HK-2 (cell line): Measurements from ENCODE around the gene KLHL21.
"Not testable (repeated sequence)": the region's sequence is repeated elsewhere in the genome, so short reads cannot be mapped to it uniquely, and the experiment has no call there.

Experiments used
- DNase-seq: peaks from one replicate; pipeline ENCODE4 v3.0.0-alpha.2; 2018; ENCODE audit not compliant: unreplicated experiment

Gene KLHL21

DNA sequence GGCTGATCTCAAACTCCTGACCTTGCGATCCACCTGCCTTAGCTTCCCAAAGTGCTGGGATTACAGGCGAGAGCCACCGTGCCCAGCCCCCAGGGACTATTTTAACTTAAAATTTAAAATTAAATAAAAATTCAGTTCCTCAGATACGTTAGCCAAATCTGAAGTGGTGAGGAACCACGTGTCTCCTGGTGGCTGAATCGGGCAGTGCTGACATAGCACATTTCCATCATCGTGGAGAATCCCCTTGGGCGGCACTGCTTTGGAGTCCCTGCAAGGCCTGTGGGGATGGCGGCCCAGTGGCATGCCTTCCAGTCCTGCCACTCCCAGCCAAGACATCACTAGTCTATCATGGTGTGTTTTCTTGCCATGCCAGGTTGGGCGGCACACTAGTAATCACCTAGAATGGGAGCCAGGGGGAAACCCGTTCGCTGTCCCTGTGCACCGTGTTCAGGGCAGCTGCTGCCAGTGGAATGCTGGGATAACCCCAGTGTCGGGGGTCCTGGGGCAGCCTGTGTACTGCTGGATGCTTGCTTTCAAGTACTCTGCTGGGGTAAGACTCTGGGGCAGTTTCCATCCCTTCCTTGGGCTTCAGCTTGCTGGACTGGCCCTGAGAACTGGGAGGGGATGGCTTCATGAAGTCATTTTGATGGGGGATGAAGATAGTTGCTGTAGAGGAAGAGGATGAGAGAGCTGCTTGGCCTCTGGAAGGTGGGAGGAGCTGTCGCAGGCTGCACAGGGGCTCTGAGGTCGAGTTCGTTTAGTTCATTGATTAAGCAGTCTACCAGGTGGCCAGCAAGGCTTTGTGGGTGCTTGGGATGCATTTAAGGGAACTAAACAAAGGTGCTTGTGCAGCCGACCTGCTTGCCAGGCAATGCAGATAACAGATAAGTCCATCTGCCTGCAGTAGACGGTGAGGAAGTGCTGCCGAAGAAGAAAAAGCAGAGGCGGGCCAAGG lies 18.3 kb downstream of the KLHL21 start:
- DNase-seq, result no peak

DNA sequence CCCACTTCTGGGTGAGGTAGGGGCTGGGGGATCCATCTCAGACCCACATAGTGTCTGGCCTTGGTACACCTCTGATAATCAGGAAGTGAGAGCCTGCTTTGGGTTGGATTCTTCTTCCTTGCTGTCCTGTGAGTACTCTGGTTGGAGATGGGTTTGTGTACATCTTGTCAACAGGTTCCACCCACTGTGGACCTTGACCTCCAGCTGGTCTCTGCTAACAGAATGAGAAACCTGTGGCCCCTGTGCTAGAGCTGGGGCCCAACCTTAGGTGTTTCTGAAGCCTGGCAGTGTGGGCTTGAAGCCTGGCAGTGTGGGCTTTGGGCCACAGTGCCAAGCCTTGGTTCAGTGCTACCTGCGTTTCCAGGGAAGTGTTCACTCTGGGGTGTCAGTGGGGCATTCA lies 20.3 kb downstream of the KLHL21 start:
- DNase-seq, result no peak

DNA sequence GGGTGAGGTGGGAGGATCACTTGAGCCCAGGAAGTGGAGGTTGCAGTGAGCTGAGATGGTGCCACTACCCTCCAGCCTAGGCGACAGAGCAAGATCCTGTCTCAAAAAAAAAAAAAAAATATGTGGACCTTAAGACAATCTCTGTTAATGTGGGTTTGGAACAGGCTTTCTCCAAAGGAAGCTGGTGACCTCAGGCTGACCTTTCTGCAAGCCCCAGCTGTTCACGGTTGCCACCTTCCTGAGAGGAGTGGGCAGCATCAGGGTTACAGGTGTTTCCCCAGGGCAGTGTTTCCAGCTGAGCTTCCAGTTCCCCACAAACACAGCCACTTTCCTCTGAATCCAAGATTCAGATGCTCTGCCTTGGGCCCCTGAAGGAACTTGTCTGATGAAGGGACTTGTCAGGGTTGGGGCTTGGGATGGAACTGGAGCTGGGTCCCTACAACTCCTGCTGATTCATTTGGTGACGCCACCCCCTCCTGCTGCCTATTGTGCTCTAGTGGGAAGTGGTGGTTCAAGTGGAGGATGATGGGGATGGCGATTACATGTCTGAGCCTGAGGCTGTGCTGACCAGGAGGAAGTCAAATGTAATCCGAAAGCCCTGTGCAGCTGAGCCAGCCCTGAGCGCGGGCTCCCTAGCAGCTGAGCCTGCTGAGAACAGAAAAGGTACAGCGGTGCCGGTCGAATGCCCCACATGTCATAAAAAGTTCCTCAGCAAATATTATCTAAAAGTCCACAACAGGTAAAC lies 20.9 kb downstream of the KLHL21 start:
- no peak for DNase-seq

DNA sequence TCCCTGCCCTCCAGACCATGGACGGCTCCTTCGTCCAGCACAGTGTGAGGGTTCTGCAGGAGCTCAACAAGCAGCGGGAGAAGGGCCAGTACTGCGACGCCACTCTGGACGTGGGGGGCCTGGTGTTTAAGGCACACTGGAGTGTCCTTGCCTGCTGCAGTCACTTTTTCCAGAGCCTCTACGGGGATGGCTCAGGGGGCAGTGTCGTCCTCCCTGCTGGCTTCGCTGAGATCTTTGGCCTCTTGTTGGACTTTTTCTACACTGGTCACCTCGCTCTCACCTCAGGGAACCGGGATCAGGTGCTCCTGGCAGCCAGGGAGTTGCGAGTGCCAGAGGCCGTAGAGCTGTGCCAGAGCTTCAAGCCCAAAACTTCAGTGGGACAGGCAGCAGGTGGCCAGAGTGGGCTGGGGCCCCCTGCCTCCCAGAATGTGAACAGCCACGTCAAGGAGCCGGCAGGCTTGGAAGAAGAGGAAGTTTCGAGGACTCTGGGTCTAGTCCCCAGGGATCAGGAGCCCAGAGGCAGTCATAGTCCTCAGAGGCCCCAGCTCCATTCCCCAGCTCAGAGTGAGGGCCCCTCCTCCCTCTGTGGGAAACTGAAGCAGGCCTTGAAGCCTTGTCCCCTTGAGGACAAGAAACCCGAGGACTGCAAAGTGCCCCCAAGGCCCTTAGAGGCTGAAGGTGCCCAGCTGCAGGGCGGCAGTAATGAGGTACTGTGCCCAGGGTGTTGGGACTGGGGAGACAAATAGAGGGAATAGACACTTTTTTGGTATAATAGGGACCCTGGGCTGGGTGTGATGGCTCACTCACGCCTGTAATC lies 21.9 kb downstream of the KLHL21 start:
- peak; percentile 18 for DNase-seq

DNA sequence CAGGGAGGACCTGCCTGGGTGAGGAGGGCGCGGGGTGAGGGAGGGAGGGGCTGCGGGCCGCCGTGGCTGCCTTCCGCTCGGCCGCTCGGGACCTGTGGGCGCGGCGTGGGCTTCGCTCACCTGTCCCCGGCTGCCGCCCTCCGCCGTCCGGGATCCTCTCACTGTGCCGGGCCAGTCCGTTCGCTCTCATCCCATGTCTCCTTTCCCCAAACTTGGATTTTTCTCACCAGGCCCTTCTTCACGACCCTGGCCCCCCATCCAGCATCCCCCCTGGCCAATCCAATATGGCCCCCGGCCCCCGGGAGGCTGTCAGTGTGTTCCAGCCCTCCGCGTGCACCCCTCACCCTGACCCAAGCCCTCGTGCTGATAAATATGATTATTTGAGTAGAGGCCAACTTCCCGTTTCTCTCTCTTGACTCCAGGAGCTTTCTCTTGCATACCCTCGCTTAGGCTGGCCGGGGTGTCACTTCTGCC lies 22.5 kb downstream of the KLHL21 start:
- no peak for DNase-seq

DNA sequence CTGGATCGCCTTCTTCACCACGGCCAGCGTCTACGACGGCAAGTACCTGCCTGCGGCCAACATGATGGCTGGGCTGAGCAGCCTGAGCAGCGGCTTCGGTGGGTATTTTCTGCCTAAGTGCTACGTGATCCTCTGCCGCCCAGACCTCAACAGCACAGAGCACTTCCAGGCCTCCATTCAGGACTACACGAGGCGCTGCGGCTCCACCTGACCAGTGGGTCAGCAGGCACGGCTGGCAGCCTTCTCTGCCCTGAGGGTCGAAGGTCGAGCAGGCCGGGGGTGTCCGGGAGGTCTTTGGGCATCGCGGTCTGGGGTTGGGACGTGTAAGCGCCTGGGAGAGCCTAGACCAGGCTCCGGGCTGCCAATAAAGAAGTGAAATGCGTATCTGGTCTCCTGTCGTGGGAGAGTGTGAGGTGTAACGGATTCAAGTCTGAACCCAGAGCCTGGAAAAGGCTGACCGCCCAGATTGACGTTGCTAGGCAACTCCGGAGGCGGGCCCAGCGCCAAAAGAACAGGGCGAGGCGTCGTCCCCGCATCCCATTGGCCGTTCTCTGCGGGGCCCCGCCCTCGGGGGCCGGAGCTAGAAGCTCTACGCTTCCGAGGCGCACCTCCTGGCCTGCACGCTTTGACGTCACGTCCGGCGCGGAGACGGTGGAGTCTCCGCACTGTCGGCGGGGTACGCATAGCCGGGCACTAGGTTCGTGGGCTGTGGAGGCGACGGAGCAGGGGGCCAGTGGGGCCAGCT lies 23.1 kb downstream of the KLHL21 start, which contains the start of gene ZBTB48:
Gene ZBTB48, plus strand, starts transcription at position 621 of the 745 bp plus-strand sequence. CDS start 616 bp downstream, outside the sequence.
- peak; percentile 97 for DNase-seq

DNA sequence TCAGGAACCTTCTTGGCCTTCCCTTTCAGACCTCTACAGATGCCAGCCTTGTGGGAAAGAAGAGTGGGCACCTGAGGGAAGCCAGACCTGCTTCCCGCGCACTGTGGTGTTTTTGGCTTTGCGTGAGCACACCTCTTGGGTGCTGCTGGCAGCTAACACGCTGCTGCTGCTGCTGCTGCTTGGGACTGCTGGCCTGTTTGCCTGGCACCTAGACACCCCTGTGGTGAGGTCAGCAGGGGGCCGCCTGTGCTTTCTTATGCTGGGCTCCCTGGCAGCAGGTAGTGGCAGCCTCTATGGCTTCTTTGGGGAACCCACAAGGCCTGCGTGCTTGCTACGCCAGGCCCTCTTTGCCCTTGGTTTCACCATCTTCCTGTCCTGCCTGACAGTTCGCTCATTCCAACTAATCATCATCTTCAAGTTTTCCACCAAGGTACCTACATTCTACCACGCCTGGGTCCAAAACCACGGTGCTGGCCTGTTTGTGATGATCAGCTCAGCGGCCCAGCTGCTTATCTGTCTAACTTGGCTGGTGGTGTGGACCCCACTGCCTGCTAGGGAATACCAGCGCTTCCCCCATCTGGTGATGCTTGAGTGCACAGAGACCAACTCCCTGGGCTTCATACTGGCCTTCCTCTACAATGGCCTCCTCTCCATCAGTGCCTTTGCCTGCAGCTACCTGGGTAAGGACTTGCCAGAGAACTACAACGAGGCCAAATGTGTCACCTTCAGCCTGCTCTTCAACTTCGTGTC lies 23.9 kb downstream of the KLHL21 start:
- DNase-seq, result no peak

DNA sequence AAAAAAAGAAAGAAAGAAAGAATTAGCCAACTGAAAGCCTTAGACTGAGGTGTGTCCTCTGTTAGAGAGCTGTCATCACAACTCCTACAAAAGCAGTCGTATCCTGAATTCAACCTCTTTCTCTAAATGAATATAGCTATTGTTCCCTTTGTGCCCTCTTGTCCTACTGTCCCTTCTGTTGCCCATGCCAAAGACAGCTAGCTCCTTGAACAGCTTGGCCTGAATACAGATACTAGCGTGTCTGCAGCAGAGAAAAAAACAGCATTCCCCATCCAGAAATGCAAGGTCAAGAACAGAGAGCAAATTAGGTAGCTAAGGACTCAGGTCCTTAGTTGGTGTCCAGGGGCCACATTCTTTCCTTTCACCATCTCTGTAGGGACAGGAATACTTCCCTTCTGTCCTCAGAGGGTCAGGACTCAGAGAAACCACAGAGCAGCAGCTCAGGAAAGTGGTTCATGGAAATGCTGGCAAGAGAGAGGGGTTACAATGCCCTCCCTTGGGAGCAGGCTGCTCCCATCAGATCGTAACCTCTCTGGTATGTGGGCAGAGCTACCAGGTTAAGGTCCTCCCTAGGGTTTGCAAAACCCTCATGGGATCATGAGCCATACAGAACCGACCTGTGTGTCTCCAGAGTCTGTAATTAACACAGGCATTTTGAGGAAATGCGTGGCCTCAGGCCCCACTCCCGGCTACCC lies 24.7 kb downstream of the KLHL21 start:
- no peak for DNase-seq

DNA sequence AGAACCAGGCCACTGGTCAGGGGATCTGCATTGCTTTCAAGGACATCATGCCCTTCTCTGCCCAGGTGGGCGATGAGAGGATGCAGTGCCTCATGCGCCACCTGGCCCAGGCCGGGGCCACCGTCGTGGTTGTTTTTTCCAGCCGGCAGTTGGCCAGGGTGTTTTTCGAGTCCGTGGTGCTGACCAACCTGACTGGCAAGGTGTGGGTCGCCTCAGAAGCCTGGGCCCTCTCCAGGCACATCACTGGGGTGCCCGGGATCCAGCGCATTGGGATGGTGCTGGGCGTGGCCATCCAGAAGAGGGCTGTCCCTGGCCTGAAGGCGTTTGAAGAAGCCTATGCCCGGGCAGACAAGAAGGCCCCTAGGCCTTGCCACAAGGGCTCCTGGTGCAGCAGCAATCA lies 27.9 kb downstream of the KLHL21 start:
- no peak for DNase-seq

DNA sequence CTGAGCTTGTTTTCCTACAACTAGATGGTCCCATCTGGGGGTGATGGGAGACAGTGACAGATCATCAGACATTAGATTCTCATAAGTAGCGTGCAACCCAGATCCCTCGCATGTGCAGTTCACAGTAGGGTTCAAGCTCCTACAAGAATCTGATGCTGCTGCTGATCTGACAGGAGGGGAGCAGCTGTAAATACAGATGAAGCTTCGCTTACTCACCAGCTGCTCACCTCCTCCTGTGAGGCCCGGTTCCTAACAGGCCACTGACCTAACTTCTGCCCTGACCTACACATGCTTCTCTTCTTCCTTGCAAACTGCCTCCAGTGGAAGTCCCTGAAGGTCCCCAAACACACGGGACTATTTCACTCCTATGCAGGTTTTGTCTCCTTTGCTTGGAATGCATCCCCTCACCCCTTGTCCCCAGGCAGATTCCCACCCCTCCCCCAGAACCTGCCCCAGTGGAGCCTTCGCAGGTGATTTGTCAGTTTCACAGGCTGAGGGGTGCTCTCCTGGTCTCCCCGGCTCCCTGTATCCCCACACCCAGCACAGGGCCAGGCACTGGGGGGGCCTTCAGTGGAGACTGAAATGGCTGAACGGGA lies 28.5 kb downstream of the KLHL21 start:
- no peak for DNase-seq

DNA sequence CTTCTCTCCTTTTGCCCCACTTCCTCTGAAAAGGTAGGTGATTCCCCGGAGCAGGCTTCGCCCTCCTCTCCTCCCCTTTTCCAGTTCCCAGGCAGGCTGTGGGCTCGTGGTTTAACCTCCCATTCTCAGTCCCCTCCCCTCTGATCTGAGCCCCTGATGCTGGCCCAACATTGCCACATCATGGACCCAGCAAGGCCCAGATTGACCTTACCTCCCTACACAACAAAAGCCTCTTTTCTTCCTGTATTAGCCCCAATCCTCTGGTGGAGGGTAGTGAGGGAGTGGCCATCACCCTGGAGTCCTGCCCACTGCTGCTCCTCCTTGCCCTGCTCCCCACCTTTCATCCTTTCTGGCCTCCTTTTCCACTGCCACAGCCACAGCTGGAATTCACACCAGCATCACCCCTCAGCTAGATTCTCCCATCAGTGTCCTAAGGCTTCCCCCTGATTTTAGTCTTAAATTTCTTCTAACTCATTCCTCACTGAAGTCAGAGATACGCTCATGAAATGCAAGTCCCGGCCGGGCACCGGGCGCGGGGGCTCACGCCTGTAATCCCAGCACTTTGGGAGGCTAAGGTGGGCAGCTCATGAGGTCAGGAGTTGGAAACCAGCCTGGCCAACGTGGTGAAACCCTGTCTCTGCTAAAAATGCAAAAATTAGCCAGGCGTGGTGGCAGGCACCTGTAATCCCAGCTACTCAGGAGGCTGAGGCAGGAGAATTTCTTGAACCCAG lies 29.9 kb downstream of the KLHL21 start:
- no peak for DNase-seq

DNA sequence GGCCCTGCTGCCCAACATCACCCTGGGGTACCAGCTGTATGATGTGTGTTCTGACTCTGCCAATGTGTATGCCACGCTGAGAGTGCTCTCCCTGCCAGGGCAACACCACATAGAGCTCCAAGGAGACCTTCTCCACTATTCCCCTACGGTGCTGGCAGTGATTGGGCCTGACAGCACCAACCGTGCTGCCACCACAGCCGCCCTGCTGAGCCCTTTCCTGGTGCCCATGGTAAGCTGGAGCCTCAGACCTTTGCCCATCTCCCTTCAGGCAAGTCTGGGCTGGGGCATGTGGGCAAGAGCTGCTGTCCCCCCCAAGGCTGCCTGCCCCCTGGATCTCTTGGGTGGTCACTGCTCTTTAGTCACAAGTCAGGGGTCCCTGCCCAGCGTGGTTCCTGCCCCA lies 31.7 kb downstream of the KLHL21 start:
- no peak for DNase-seq

DNA sequence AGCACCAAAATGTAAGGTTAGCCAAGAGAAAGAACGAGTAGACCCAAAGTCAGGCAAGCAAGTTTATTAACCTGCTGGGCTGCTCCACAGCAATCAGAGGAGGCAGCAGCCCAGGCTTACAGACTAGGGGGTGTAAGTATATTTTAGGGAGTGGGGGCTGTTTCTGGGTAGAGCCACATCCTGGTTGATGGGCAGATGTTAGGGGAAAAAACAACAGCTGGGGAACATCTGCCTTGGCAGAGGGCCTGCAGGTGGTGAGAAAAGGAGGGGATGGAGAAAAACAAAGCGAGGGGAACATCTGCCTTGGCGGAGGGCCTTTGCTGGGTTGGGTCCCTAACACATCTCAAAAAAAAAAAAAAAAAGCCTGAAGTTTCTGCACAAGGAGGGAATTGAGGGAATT lies 32.6 kb downstream of the KLHL21 start:
- DNase-seq, result no peak

DNA sequence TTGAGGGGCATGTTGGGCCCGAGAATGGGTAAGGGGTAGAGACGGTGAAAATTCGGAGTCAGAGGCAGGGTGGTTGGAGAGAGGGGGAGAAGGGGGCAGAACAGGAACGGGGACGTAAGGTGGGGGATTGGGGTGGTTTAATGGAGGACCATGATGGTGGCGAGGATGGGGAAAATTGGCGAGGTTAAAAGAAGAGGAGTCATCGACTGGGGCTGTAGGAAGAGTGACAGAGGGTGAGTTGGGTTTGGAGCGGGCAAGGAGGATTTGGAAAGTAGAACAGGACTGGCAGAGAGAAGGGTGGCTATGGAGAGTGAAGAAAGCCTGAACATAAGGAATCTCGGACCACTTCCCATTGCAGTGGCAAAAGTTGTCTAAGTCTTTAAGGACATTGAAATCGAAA lies 33.6 kb downstream of the KLHL21 start:
- no peak for DNase-seq

DNA sequence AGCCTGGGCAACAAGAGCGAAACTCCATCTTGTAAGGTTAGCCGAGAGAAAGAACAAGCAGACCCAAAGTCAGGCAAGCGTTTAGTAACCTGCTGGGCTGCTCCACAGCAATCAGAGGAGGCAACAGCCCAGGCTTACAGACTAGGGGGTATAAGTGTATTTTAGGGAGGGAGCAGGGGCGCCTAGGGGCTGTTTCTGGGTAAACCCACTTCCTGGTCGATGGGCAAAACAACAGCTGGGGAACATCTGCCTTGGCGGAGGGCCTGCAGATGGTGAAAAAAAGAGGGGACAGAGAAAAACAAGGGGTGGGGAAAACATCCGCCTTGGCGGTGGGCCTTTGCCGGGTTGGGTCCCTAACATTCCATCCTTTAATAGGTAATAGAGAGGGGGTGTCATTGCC lies 42.4 kb downstream of the KLHL21 start:
- no peak for DNase-seq

DNA sequence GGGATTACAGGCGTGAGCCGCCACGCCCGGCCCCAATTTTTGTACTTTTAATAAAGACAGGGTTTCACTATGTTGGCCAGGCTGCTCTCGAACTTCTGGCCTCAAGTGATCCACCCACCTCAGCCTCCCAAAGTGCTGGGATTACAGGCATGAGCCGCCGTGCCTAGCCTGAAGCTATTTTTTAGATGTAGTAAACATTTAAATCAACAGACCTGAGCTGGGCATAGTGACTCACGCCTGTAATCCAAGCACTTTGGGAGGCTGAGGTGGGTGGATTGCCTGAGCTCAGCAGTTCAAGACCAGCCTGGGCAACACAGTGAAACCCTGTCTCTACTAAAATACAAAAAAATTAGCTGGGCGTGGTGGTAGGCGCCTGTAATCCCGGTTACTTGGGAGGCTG lies 43.5 kb downstream of the KLHL21 start:
- DNase-seq, result not testable (repeated sequence)

DNA sequence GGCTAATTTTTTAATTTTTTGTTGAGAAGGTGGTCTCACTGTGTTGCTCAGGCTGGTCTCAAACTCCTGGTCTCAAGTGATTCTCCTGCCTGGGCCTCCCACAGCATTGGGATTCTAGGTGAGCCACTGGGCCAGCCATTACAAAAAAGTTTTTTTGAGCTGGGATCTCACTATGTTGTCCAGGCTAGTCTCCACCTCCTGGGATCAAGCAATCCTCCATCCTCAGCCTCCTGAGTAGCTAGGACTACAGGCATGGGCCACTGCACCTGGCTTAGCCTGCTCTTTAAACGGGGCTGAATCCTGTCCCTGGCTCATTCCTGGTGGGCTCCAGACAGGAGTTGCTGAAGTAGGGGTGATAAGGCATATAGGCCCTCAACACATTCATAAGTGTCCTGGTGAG lies 45.1 kb downstream of the KLHL21 start:
- DNase-seq, result no peak

DNA sequence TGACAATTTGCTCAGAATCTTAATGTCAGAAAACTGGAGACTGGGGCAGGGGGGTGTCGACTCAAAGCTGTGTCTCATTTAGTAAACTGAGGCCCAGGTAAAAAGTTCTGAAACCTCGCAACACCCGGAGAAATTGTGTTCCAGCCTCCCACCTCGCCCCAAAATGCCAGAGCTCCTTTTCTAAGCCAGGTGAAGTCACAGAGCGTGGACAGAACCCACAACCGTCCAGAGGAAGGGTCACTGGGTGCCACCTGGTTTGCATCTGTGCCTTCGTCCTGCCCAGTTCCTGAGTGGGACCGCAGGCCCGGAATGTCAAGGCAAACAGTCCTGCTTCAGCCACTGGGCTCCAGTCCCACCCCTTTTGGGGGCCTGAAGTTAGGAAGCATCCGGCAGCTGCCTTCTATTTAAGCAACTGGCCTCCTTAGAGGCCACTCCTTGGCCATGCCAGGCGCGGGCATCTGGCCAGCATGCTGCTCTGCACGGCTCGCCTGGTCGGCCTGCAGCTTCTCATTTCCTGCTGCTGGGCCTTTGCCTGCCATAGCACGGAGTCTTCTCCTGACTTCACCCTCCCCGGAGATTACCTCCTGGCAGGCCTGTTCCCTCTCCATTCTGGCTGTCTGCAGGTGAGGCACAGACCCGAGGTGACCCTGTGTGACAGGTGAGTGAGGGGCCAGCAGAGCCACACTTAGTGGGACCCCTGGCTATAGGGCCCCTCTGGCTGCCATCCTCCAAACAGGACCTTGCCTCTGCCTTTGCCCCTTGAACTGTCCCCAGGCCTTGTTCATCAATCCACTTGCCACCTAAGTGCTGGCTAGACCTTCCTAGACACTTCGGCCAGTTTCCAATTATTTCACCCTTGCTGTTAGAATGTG lies 47.5 kb downstream of the KLHL21 start, which contains the start of gene TAS1R1:
Gene TAS1R1, plus strand, starts transcription at position 401 of the 872 bp plus-strand sequence. Its CDS starts 67 bp downstream, at position 468.
- DNase-seq, result no peak
